CD4-positive, alpha-beta T cell treated with Interferon gamma for 1 hour (primary cell): ENCODE results near the gene SPACA6.

ENCODE experiments used
- DNase-seq: peaks from one replicate; pipeline ENCODE4 v3.0.0-alpha.2; 2020

Gene SPACA6

DNA sequence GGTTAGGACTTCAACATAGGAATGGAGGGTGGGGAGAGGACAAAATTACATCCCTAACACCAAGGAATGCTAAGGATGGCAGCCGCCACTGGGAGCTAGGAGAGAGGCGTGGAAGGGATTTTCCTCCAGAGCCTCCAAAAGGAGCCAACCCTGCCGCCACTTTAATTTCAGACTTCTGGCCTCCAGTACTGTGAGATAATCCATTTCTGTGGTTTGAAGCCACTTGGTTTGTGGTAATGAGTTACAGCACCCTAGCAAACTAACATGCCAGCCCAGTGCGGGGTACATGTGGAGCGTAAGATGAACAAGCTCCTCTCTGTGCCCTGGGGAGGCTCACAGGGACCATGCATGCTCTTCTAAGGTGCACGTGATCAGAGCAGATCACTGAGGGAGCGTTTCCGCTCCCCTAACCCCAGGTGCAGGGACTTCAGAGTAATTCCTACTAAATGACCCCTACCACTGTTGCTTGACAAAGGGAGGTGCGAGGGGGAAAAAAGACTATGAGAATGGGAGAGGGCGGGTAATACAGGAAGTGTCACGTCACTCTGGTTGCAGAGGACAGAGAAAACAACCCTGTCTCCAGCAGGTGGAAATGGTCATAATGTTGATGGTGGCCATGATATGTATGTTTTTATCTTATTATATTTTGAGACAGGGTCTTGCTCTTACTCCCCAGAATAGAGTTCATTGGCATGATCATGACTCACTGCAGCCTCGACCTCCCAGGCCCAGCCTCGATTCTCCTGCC, 46.5 kb downstream of the SPACA6 start:
- DNase-seq: no peak

GRCh38 chr19:51740356-51740755, 47.2 kb downstream of the SPACA6 start:
- DNase-seq: no peak

DNA sequence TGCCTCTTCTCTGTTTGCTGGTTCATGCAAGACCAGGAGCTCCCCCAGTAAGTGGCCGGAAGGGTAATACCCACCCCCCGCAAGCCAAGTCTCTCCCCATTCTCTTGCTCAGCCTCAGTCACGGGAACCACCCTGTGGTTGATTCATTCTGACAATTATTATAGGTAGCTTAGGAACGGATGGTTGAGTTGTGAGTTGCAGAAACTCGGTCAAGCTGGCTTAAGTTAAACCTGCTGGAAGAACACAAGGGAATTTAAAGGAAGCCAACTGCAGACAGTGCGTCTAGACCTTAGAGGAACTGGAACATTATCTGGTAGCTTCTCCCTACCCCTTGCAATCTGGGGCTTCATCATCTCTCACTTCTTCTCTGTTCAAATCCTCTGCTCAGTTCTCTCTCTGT, 49.7 kb downstream of the SPACA6 start:
- no peak for DNase-seq

DNA sequence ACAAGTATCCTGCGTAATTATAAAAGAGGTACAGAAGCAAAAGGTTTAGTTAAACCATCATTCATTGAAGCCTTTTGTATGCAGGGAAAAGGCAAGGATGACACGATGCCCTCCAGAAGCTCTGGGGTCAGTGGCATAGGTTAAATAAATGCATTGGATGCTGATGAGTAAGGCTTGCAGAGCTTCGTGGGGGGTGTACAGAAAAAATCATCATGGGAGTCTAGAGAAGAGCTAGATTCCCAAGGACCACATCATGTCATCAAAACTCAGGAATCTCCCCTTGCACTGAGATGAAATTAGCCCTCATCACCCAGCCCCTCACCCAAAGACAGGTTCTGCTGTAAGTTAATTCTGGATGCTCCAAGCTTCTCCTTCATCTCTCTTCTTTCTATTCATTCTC, 50.3 kb downstream of the SPACA6 start:
- no peak for DNase-seq

GRCh38 chr19:51746731-51747130, 53.6 kb downstream of the SPACA6 start:
- DNase-seq: no peak

DNA sequence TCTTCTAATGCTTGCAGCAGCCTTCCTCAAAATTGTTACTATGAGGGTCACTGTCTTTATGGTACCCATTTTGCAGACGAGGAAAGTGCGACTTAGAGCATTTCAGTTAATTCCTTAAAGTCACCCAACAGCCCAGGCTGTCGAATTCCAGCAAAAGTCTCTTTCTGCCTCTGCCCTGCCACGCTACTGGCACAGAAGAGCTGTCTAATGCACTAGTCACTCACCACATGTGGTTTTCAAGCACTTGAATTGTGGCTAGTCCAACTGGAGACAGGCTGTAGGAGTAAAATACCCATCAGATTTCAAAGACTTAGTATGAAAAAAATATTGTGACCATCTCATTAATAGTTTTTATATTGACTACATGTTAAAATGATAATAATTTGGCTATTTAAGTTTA, 56.8 kb downstream of the SPACA6 start:
- no peak for DNase-seq

DNA sequence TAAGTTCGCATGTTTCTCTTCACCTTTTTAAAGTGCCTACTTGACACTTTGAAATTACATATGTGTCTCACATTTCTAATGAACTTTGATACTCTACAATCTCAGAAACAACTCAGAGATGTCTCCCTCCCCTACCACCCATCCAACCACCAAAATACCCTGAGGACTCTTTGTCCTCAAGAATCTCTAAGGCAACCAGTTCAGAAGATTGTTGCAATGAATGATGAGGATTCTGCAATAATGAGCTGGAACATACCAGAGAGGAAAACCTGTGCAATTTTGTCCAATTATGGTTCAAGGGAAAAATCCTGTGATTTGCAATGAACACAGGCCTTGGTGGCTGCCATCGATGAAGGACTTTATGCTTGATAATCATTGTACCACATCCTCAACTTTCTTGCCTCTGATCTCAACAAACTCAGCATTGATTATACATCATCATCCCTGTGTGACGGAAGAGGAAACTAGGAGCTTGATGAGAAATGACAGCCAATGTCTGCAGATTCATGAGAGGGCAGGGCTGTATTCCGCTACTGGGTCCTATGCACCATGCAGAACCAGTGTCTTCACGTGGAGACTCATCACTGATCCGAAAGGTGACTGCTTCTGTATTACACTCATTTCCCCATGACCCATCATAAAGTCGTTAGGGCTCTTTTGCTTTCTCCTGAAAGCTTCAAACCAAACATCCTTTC, 57.4 kb downstream of the SPACA6 start:
- DNase-seq: peak; percentile 24

DNA sequence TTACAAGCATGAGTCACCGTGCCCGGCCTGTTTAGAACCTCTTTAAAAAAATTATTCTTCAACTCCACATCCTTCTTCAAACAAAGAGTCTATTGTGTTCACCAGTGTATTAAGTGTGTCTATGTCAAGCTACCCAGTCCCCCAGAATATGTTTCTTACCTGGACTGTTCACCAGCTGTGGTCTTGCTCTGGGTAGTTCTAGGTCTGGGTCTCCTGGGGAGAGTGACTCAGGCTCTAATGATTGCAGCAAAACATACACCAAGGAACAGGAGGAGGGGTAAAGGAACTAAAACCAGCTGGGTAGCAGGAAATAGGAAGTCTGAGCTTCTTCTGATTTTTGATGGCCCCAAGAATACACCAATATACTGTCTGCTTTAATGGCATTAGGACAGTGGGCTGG, 58.5 kb downstream of the SPACA6 start, which contains the start of gene FPR1:
FPR1 (minus strand) TSS at position 224 of the 400 bp plus-strand sequence. CDS start 4,884 bp downstream, outside the sequence.
- DNase-seq: peak; percentile 51

- DNase-seq: no peak
Observed at GRCh38 chr19:51754109-51754508, 61.0 kb downstream of the SPACA6 start.

GRCh38 chr19:51754770-51755169, 61.6 kb downstream of the SPACA6 start:
- no peak for DNase-seq
